IPS DF 6.9 (cell line): ENCODE measurements around the gene FOLR2.

ENCODE experiments used
- DNase-seq: peaks from one replicate; pipeline ENCODE4 v3.0.0-alpha.2; 2013; ENCODE audit warnings: low read depth, low spot score
- H3K27ac ChIP-seq: one replicate; pipeline ENCODE4 v1.5.1; 2013; ENCODE audit warnings: low read length, control low read depth
- H3K27me3 ChIP-seq: 2 replicates; pipeline ENCODE4 v1.6.1; 2013; ENCODE audit warnings: mild to moderate bottlenecking, low read length; ENCODE audit not compliant: control insufficient read depth, insufficient read depth
- H3K36me3 ChIP-seq: 2 replicates; pipeline ENCODE4 v1.6.1; 2013; ENCODE audit warnings: low read length; ENCODE audit not compliant: control insufficient read depth, insufficient read depth
- H3K4me1 ChIP-seq: 2 replicates; pipeline ENCODE4 v1.6.1; 2013; ENCODE audit warnings: low read length; ENCODE audit not compliant: control insufficient read depth, insufficient read depth
- H3K4me3 ChIP-seq: 2 replicates; pipeline ENCODE4 v1.5.1; 2013; ENCODE audit warnings: mild to moderate bottlenecking, low read length
- H3K9me3 ChIP-seq: 2 replicates; pipeline ENCODE4 v1.6.1; 2013; ENCODE audit warnings: low read length, inconsistent platforms; ENCODE audit not compliant: control insufficient read depth, insufficient read depth
- WGBS: extraction: QIAGEN DNeasy Blood & Tissue Kit; methylation state at CpG from one replicate; pipeline ENCODE4 v1.1.7; 2013; ENCODE audit warnings: mixed read lengths, missing lambda C conversion rate; ENCODE audit not compliant: insufficient read length, insufficient coverage; 5-methylcytosine and 5-hydroxymethylcytosine counted together

Gene FOLR2

DNA sequence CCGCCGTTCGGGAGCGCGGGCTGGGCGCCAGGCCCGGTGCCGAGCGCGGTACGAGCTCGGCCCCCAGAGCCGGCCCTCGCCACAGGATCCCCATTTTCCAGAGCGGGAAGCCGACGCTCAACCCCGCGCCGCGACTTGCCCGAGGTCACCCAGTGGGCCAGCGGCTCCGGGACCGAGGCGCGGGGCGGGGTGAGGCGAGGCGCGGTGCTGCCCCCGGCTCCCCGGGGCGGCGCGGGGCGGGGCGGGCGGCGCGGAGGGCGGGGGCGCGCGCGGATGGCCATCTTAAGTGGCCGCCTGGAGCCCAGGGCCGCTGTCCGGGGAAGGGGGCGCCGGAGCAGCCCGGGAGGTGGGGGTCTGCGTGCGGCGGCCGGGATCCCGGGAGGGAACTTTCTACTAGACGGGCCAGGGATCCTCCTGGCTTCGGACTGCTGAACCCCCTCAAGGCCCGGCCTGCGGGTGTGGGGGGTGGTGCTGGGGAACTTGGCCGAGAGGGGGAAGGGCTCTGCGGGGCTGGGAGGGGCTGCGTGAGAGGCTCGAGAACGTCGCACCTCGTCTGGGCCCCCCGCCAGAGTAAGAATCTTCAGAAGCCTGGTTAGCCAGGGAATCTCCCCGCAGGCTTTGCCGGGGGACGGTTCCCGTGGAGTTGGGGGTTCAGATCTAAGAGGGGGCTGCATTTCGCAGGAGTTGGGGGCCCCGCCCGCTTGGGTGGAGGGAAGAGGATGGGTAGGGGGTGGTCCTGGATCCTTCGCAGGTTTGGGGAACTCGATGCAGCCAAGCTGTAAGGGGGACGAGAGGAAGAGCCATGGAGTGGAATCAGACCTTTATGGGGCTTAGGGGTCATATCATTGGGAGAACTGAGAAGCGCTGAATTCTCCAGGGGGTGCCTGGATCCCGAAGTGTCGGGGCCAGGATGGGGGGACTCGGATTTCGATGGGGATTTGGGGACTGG, 7.3 kb downstream of the FOLR2 start:
- no CpG with 5 or more reads among the region's 84 CpGs for WGBS
- Histone ChIP-seq H3K4me1 (peaks cover 5% of the 10 kb centered on the region), H3K27me3 (no peaks in the 10 kb centered on the region), H3K36me3 (peaks cover 5% of the 10 kb centered on the region; the same call in 1 of the 2 replicates), H3K9me3 (no peaks in the 10 kb centered on the region), H3K27ac (no peak overlapping the region), H3K4me3 (peak overlapping the region; percentile 64; the same call in 1 of the 2 replicates)
- DNase-seq: no peak

DNA sequence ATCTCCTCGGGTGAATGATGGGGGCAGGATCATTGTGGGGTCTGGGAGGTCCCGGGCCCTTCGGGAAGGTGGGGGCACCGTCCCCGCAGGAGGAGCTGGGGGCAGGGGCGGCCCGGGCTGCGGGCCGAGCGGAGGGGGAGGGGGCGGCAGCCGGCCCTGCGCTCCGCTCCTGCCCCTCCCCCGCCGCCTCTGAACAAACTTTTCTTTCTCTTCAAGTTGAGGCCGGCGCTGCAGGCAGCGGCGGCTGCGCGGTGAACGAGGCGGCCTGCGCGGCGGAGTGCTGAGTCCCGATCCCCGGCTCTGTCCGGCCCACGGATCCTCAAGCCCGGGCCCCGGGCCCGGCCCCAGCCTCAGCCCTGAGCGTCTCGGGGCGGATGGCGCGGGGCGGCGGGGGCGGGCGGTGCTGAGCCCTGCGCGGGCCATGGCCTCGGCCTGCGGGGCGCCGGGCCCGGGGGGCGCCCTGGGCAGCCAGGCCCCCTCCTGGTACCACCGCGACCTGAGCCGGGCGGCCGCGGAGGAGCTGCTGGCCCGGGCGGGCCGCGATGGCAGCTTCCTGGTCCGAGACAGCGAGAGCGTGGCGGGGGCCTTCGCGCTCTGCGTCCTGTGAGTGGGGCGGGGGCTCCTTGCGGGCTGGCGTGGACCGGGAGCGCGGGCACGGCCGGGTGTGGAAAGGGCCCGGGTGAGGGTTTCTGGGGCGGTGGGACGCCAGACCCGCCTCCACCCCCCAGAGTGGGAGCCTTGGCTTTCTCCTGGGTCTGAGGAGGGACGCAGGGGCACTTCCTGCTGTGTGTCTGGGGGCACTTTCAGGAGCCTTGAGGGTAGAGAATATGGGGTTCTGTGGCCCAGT, 8.2 kb downstream of the FOLR2 start, which contains the start of gene INPPL1:
Gene INPPL1, plus strand, starts transcription at position 204 of the 847 bp plus-strand sequence. Its CDS starts 218 bp downstream, at position 422.
- no peaks in the 10 kb centered on the region for H3K27me3 ChIP-seq
- no peak within 1 kb of the TSS for H3K27ac ChIP-seq
- H3K4me1 ChIP-seq: peaks cover 5% of the 10 kb centered on the region
- peaks cover 13% of the 10 kb centered on the region for H3K36me3 ChIP-seq
- H3K4me3 ChIP-seq: peak within 1 kb of the TSS; percentile 64
- no peaks in the 10 kb centered on the region for H3K9me3 ChIP-seq
- no peak for DNase-seq
- no CpG with 5 or more reads among the region's 81 CpGs for WGBS

DNA sequence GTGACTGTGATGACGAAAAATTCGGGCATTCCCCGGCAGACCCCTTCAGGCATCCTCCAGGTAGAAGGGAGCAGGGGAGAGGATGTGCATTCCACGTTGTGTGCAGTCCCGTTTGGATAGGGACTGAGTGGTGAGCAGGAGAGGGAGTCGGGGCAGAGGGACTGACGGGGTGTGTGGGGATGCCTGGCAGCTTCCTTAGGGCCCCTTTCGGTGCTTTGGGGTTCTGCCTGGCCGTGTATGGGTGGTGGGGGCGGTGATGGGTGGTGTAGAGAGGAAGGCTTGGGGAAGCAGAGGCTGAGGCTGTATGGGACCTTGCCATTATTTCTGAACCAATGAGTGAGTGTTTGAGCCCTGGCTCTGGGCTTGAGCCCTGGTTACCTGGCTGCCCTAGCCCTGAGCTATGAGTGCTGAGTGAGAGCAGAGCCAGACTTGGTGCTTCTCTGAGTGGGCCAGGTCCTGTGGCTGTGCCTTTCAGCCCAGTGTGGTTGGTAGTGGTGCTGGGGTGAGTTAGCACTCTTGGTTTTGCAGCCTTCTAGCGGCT, 8.9 kb downstream of the FOLR2 start:
- DNase-seq: no peak
- Histone ChIP-seq H3K27me3 (no peaks in the 10 kb centered on the region), H3K27ac (no peak overlapping the region), H3K9me3 (no peaks in the 10 kb centered on the region), H3K4me3 (peak overlapping the region; percentile 64; the same call in 1 of the 2 replicates), H3K4me1 (peaks cover 5% of the 10 kb centered on the region), H3K36me3 (peaks cover 20% of the 10 kb centered on the region)
- WGBS: no CpG with 5 or more reads among the region's 11 CpGs

DNA sequence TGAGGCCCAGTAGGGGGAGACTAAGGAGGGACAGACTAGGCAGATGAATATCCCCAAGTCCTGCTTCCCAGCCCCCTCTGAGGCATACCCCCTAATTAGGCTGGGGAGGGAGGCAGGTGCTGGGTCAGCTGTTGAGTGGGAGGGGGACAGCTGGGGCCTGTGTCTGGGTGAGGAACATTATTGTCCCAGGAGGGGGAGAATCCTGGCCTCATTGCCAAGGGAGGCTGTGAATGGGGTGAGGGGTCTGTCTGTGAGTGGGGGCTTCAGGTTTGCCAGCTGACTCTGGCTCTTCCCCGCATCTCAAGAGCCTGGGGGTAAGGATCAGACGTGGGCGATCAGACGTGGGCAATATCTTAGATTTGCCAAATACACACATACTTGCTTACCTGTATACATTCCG, 10.1 kb downstream of the FOLR2 start:
- WGBS: no CpG with 5 or more reads among the region's 5 CpGs
- H3K4me1 ChIP-seq: peaks cover 5% of the 10 kb centered on the region
- peaks cover 30% of the 10 kb centered on the region for H3K36me3 ChIP-seq
- H3K4me3 ChIP-seq: no peak overlapping the region
- H3K27ac ChIP-seq: no peak overlapping the region
- H3K27me3 ChIP-seq: no peaks in the 10 kb centered on the region
- H3K9me3 ChIP-seq: no peaks in the 10 kb centered on the region
- DNase-seq: no peak

DNA sequence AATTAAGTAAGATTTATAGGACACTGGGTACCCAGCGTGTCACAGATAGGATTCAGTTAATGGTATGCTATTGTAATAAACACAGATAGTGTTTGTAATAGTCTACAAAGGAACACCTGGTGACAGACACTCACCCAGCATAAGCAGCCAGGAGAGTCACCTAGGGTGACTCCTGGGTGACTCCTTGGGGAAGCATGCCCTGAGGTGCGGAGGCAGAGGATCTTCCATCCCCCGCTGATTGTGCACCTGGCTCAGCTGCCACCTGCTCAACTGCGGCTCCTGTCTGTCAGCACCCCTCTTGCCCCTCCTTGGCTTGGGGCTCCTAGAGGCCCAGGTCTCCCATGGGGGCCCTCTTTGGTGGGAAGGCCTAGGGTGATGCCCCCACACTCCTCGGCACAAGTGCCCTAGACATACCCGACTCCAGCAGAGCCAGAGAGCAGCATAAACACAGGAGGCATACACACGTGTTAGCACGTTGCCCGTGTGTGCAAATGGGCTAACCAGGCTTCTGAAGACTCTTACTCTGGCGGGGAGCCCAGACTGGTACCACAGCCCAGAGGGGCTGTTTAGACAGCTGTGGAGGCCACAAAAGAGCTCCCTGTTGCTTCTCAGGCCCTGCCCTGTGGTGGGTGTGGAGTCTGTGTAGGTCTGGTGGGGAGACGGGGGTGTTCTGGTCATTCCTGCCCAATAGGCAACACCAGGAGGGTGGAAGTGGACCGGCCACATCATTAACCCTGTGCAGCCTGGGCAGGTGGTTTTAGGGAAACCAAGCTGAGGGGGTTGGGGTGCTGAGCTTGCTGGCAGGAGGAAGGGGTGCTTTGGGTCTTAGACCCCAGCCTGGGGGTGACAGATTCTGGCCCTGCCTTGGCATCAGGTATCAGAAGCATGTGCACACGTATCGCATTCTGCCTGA, 11.0 kb downstream of the FOLR2 start:
- no CpG with 5 or more reads among the region's 14 CpGs for WGBS
- H3K27ac ChIP-seq: no peak overlapping the region
- no peak for DNase-seq
- no peaks in the 10 kb centered on the region for H3K9me3 ChIP-seq
- H3K27me3 ChIP-seq: no peaks in the 10 kb centered on the region
- peaks cover 34% of the 10 kb centered on the region for H3K36me3 ChIP-seq
- H3K4me1 ChIP-seq: peaks cover 5% of the 10 kb centered on the region
- no peak overlapping the region for H3K4me3 ChIP-seq

DNA sequence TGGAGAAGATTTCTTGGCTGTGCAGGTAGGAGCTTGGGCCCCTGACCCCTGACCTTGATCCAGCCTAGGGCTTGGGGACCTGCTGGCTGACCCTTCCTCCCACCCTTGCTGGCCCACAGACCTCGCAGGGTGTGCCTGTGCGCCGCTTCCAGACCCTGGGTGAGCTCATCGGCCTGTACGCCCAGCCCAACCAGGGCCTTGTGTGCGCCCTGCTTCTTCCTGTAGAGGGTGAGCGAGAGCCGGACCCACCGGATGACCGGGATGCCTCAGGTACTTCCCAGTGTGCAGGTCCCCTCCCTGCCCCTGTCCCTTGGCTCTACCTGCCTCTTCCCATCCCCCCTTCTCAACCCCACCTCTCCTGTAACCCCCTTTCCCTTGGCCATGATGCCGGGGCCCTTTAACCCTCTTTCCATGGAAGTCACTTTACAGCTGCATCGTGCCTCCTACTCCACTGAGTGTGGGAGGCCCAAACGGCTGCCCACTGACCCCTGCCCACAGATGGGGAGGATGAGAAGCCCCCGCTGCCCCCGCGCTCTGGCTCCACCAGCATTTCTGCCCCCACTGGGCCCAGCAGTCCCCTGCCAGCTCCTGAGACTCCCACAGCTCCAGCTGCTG, 11.7 kb downstream of the FOLR2 start:
- H3K9me3 ChIP-seq: no peaks in the 10 kb centered on the region
- no CpG with 5 or more reads among the region's 16 CpGs for WGBS
- no peak overlapping the region for H3K27ac ChIP-seq
- no peak overlapping the region for H3K4me3 ChIP-seq
- peaks cover 42% of the 10 kb centered on the region for H3K36me3 ChIP-seq
- peaks cover 3% of the 10 kb centered on the region for H3K4me1 ChIP-seq
- no peak for DNase-seq
- no peaks in the 10 kb centered on the region for H3K27me3 ChIP-seq

DNA sequence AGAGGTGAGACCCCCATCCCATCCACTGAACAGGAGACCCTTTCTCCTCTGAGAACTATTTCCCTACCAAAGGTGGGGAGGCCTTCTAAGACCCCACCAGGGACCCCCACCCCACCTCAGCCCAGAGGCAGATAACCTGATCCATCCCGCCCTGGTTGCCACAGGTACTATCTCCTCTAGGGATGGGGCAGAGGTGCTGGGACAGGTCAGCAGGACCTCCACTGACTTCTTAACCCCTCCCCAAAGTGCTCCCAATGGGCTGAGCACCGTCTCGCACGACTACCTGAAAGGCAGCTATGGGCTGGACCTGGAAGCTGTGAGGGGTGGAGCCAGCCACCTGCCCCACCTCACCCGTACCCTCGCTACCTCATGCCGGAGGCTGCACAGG, 12.2 kb downstream of the FOLR2 start:
- no peak for DNase-seq

DNA sequence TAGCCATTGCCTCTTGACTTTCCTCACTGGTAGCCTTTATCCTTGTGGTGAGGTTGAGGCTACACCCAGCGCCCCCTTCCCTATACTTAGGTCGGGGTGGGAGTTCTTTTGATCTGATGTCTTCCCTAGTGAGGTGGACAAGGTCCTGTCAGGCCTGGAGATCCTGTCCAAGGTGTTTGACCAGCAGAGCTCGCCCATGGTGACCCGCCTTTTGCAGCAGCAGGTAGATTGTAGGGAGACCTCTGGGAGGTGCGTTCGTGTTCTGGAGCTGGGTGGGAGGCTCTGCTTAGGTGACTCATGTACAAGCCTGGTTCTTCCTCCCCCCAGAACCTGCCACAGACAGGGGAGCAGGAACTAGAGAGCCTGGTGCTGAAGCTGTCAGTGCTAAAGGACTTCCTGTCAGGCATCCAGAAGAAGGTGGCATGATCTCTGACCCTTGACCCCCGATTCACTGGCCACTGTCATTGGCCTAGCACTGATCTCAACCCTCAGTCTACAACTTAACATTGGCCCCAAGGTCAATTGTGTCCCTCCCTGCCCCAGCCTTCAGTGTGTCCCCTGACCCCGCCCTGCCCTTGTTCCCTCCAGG, 12.8 kb downstream of the FOLR2 start:
- no peak for DNase-seq
- WGBS: no CpG with 5 or more reads among the region's 8 CpGs
- Histone ChIP-seq H3K27ac (no peak overlapping the region), H3K27me3 (no peaks in the 10 kb centered on the region), H3K4me3 (no peak overlapping the region), H3K4me1 (peaks cover 4% of the 10 kb centered on the region), H3K36me3 (peaks cover 50% of the 10 kb centered on the region), H3K9me3 (no peaks in the 10 kb centered on the region)

More for the DNA sequence above, 12.2 kb downstream of the FOLR2 start:
- Histone ChIP-seq H3K4me3 (no peak overlapping the region), H3K4me1 (peaks cover 4% of the 10 kb centered on the region), H3K9me3 (no peaks in the 10 kb centered on the region), H3K27ac (no peak overlapping the region), H3K27me3 (no peaks in the 10 kb centered on the region), H3K36me3 (peaks cover 47% of the 10 kb centered on the region)
- WGBS: no CpG with 5 or more reads among the region's 7 CpGs
